HCT116 (cell line): ENCODE data around the gene MNT. TPM values are rescaled to one million over a fixed set of nuclear protein-coding genes. Genes with fewer than 3 reads are reported as not detected.
A peak's percentile ranks its signal among the peaks of the same experiment; 100 is the strongest.

Experiments used
- ATAC-seq: fragments of 200-7000 bp; cut with Tn5 transposase; 2 replicates; pipeline ENCODE4 v1.9.1; 2020; ENCODE audit warnings: mild to moderate bottlenecking, moderate library complexity
- BruUV-seq: library from RNA; stranded (reverse); fragments of 400-500 nt; replicated peaks from 2 replicates; lab custom pipeline; 2021; lab: Mats Ljungman, UMichigan
- CTCF ChIA-PET: fragments of 300-600 bp; sonication (Branson Sonifier 250); formaldehyde crosslinking; loops from one replicate; lab custom pipeline; 2021; ENCODE audit warnings: antibody characterized with exemption; lab: Charles Lee
- POLR2A ChIA-PET: fragments of 300-600, 350-600 bp; sonication (Branson Sonifier 250); formaldehyde crosslinking; loops from one replicate; lab custom pipeline; 2021; ENCODE audit warnings: antibody characterized with exemption; lab: Charles Lee
- RAD21 ChIA-PET, 2 experiments: fragments of 300-600 bp; sonication (Branson Sonifier 250); formaldehyde crosslinking; loops; one replicate each; lab custom pipeline; 2023; ENCODE audit warnings: low total read pairs in 2 of 2; ENCODE audit not compliant: uncharacterized antibody in 2 of 2, unreplicated experiment in 2 of 2, low non-redundant PET in 1 of 2; lab: Charles Lee
- DNase-seq: peaks from one replicate; pipeline ENCODE4 v3.0.0-alpha.2; 2010; ENCODE audit warnings: low read depth, low spot score
- H2AFZ ChIP-seq: fragments of 200-600 bp; shearing (Covaris generic), sonication (generic); 2 replicates; pipeline ENCODE4 v1.6.1; 2017; ENCODE audit warnings: low read depth, mixed run types, mixed read lengths, antibody characterized with exemption, low read length; ENCODE audit not compliant: poor library complexity, severe bottlenecking
- H3K27ac ChIP-seq: 2 replicates; pipeline ENCODE4 v1.5.1; 2012; ENCODE audit warnings: low read depth, low read length
- H3K27me3 ChIP-seq: fragments of 200-600 bp; sonication (generic); 2 replicates; pipeline ENCODE4 v1.6.1; 2016; ENCODE audit warnings: mixed run types, low read length, mixed read lengths; ENCODE audit not compliant: insufficient read depth
- H3K36me3 ChIP-seq, 2 experiments: fragments of 200-500 bp in 1 of 2; fragments of 200-600 bp in 1 of 2; sonication (Bioruptor generic) in 1 of 2; sonication (generic) in 1 of 2; 2 replicates each; pipeline versions ENCODE4 v1.5.1 to v1.6.1; 2014 to 2016; ENCODE audit warnings: low read length in 2 of 2, inconsistent platforms in 1 of 2, mixed read lengths in 1 of 2, mixed run types in 1 of 2; ENCODE audit not compliant: insufficient read depth in 2 of 2, control insufficient read depth in 1 of 2
- H3K4me1 ChIP-seq, 2 experiments: fragments of 200-600 bp in 1 of 2; sonication (generic) in 1 of 2; 2 replicates each; pipeline versions ENCODE4 v1.5.1 to v1.6.1; 2012 to 2017; ENCODE audit warnings: low read length in 2 of 2, inconsistent platforms in 1 of 2, mild to moderate bottlenecking in 1 of 2, mixed read lengths in 1 of 2, mixed run types in 1 of 2, moderate library complexity in 1 of 2; ENCODE audit not compliant: insufficient read depth in 2 of 2, control insufficient read depth in 1 of 2
- H3K4me2 ChIP-seq: fragments of 200-600 bp; sonication (generic); 2 replicates; pipeline ENCODE4 v1.6.1; 2017; ENCODE audit warnings: mixed run types, low read length, mixed read lengths
- H3K4me3 ChIP-seq, 2 experiments: fragments of 200-600 bp in 1 of 2; sonication (generic) in 1 of 2; replicated peaks in 1 of 2; 2 replicates each; pipeline ENCODE4 v1.5.1; 2011 to 2016; ENCODE audit warnings: low read length in 2 of 2, control low read depth in 1 of 2, low read depth in 1 of 2, mild to moderate bottlenecking in 1 of 2, mixed read lengths in 1 of 2, mixed run types in 1 of 2
- H3K79me2 ChIP-seq: fragments of 200-600 bp; sonication (generic); 2 replicates; pipeline ENCODE4 v1.6.1; 2017; ENCODE audit warnings: mild to moderate bottlenecking, mixed run types, low read length, moderate library complexity, mixed read lengths; ENCODE audit not compliant: insufficient read depth
- H3K9ac ChIP-seq: fragments of 200-600 bp; sonication (generic); 2 replicates; pipeline ENCODE4 v1.6.1; 2016; ENCODE audit warnings: low read length, mixed read lengths
- H3K9me2 ChIP-seq: fragments of 200-600 bp; sonication (generic), shearing (Covaris generic); 2 replicates; pipeline ENCODE4 v1.6.1; 2017; ENCODE audit warnings: mixed run types, mild to moderate bottlenecking, moderate library complexity; ENCODE audit not compliant: insufficient read depth
- H3K9me3 ChIP-seq, 2 experiments: fragments of 200-500 bp in 1 of 2; fragments of 200-600 bp in 1 of 2; sonication (Bioruptor generic) in 1 of 2; sonication (generic) in 1 of 2; 2 replicates each; pipeline ENCODE4 v1.6.1; 2014 to 2017; ENCODE audit warnings: low read length in 2 of 2, mixed read lengths in 2 of 2, inconsistent platforms in 1 of 2, low read depth in 1 of 2, mild to moderate bottlenecking in 1 of 2, mixed run types in 1 of 2, moderate library complexity in 1 of 2; ENCODE audit not compliant: control insufficient read depth in 1 of 2, insufficient read depth in 1 of 2
- H4K20me1 ChIP-seq: fragments of 200-600 bp; sonication (generic), shearing (Covaris generic); 2 replicates; pipeline ENCODE4 v1.6.1; 2017; ENCODE audit warnings: mixed run types, mild to moderate bottlenecking, moderate library complexity; ENCODE audit not compliant: insufficient read depth
- CEBPB ChIP-seq: IDR thresholded peaks from 2 replicates; pipeline ENCODE4 v1.6.1; 2012; ENCODE audit warnings: low read depth
- CTCF ChIP-seq, 3 experiments: fragments of 200-600 bp in 1 of 3; sonication (generic) in 1 of 3; IDR thresholded peaks in 2 of 3; conservative IDR thresholded peaks in 1 of 3; 2 replicates each; pipeline ENCODE4 v1.5.1; 2012 to 2017; ENCODE audit warnings: low read depth in 2 of 3, low read length in 2 of 3, antibody characterized with exemption in 1 of 3, borderline replicate concordance in 1 of 3, control low read depth in 1 of 3, mild to moderate bottlenecking in 1 of 3, mixed read lengths in 1 of 3, mixed run types in 1 of 3, moderate library complexity in 1 of 3; ENCODE audit not compliant: insufficient read depth in 1 of 3
- ELF1 ChIP-seq: IDR thresholded peaks from 2 replicates; pipeline ENCODE4 v1.6.1; 2012; ENCODE audit warnings: low read depth, borderline replicate concordance
- EZH2phosphoT487 ChIP-seq: fragments of 200-600 bp; IDR thresholded peaks from 2 replicates; pipeline ENCODE4 v1.6.1; 2018; ENCODE audit warnings: antibody characterized with exemption, borderline replicate concordance
- FOSL1 ChIP-seq: IDR thresholded peaks from 2 replicates; pipeline ENCODE4 v1.6.1; 2012; ENCODE audit warnings: low read depth
- JUND ChIP-seq: IDR thresholded peaks from 2 replicates; pipeline ENCODE4 v1.6.1; 2012
- MAX ChIP-seq: IDR thresholded peaks from 2 replicates; pipeline ENCODE4 v1.6.1; 2012
- RAD21 ChIP-seq: IDR thresholded peaks from 2 replicates; pipeline ENCODE4 v1.6.1; 2012; ENCODE audit warnings: low read depth, mild to moderate bottlenecking
- REST ChIP-seq: IDR thresholded peaks from 2 replicates; pipeline ENCODE4 v1.6.1; 2012; ENCODE audit warnings: low read depth
- SIN3A ChIP-seq: IDR thresholded peaks from 2 replicates; pipeline ENCODE4 v1.6.1; 2012; ENCODE audit warnings: low read depth
- TCF7L2 ChIP-seq: IDR thresholded peaks from 2 replicates; pipeline ENCODE4 v1.7.0; 2011; ENCODE audit warnings: borderline replicate concordance, inconsistent platforms; ENCODE audit not compliant: insufficient read depth, insufficient read length; ENCODE audit errors: extremely low read depth
- YY1 ChIP-seq: IDR thresholded peaks from 2 replicates; pipeline ENCODE4 v1.6.1; 2011; ENCODE audit warnings: low read length, low read depth, moderate library complexity, mild to moderate bottlenecking; ENCODE audit not compliant: insufficient replicate concordance; ENCODE audit errors: extremely low read depth
- intact Hi-C: fragments of 100-400 bp; cut with micrococcal nuclease; formaldehyde crosslinking; loops from 2 replicates; pipeline ENCODE4 v1.10.0; 2022
- total RNA-seq: library from RNA; stranded (reverse); gene quantifications from one replicate; pipeline ENCODE4 v1.2.1, GENCODE V29; 2021; ENCODE audit not compliant: unreplicated experiment

The MNT gene
- total RNA-seq, 1 experiment from 2014 or later = 37.0 TPM

GRCh38 chr17:2384439-2385127 is 16.3 kb downstream of the MNT start:
- H3K4me2 ChIP-seq = no peak overlapping the region
- TF ChIP-seq JUND (no peak), MAX (no peak), TCF7L2 (peak; percentile 17), SIN3A (no peak)
- no TSS peak for BruUV-seq
- no peak overlapping the region for H3K4me3 ChIP-seq
- no peaks in the 10 kb centered on the region for H3K9me3 ChIP-seq
- H3K27ac ChIP-seq = no peak overlapping the region
- no peaks in the 10 kb centered on the region for H3K79me2 ChIP-seq
- intact Hi-C loops = no loop called here
- DNase-seq (no peak), ATAC-seq (no peak)
- ChIA-PET RAD21 (no interaction called here), CTCF (interaction anchor here (0.7 to 6.3 kb wide), 2 partner anchors 33 to 340 kb away, joined by 3 to 351 read pairs; no protein-coding TSS in a partner anchor), POLR2A (no interaction called here)
- H3K9me2 ChIP-seq = no peaks in the 10 kb centered on the region
- H3K9ac ChIP-seq = no peak overlapping the region
- H4K20me1 ChIP-seq = no peaks in the 10 kb centered on the region
- H3K4me1 ChIP-seq = peaks cover 0 to 10% of the 10 kb centered on the region in 2 experiments; a peak in 1 of 4 replicates
- no peak overlapping the region for H2AFZ ChIP-seq
- peaks cover 0 to 3% of the 10 kb centered on the region in 2 experiments; a peak in 1 of 4 replicates for H3K36me3 ChIP-seq
- H3K27me3 ChIP-seq = no peaks in the 10 kb centered on the region

- Histone ChIP-seq H3K9ac (no peak overlapping the region), H3K4me2 (no peak overlapping the region), H3K36me3 (peaks cover 0 to 3% of the 10 kb centered on the region in 2 experiments; a peak in 2 of 4 replicates), H3K79me2 (no peaks in the 10 kb centered on the region), H3K27me3 (no peaks in the 10 kb centered on the region), H3K27ac (peak overlapping the region; percentile 29), H2AFZ (no peak overlapping the region), H3K4me3 (no peak overlapping the region), H3K9me2 (no peaks in the 10 kb centered on the region), H4K20me1 (no peaks in the 10 kb centered on the region), H3K9me3 (no peaks in the 10 kb centered on the region), H3K4me1 (peaks cover 0 to 8% of the 10 kb centered on the region in 2 experiments; a peak in 1 of 4 replicates)
- POLR2A ChIA-PET = interaction anchor here (1.1 to 2.1 kb wide), 5 partner anchors 9 to 32 kb away, joined by 3 to 18 read pairs (median 7); no protein-coding TSS in a partner anchor
- BruUV-seq = no TSS peak
- CTCF ChIA-PET = interaction anchor here (0.7 to 6.3 kb wide), 11 partner anchors 9 to 341 kb away, joined by 3 to 351 read pairs (median 6); partner anchors contain the start of gene TSR1
- DNase-seq (no peak), ATAC-seq (no peak)
- intact Hi-C loops = no loop called here
- RAD21 ChIA-PET = interaction anchor here (1.6 to 2.7 kb wide), 3 partner anchors 23 to 33 kb away, joined by 6 to 40 read pairs (median 33); no protein-coding TSS in a partner anchor
- TF ChIP-seq JUND (no peak), ELF1 (no peak), CEBPB (no peak), RAD21 (no peak), SIN3A (no peak), EZH2phosphoT487 (no peak), FOSL1 (no peak), CTCF (IDR thresholded peaks at IDR 0.05 in 2 of 3, conservative IDR thresholded peaks at IDR 0.05 in 1 of 3; ENCODE audit: borderline replicate concordance in 1 of 3, insufficient read depth in 1 of 3, low read depth in 2 of 3, low read length in 2 of 3) (no peak), REST (no peak), YY1 (no peak)
Observed at GRCh38 chr17:2383628-2384167, 17.2 kb downstream of the MNT start.
